H1 (cell line): ENCODE results near the gene FAM234A. TPM values are rescaled to one million over a fixed set of nuclear protein-coding genes. Genes with fewer than 3 reads are reported as not detected.

ENCODE experiments used
- CTCF ChIA-PET: fragments of 300-600 bp; sonication (Branson Sonifier 250); formaldehyde crosslinking; loops from one replicate; lab custom pipeline; 2021; ENCODE audit not compliant: partially characterized antibody; lab: Charles Lee
- POLR2A ChIA-PET: fragments of 300-600 bp; sonication (Branson Sonifier 250); formaldehyde crosslinking; loops from one replicate; lab custom pipeline; 2021; ENCODE audit warnings: inconsistent platforms; ENCODE audit not compliant: partially characterized antibody; lab: Charles Lee
- DNase-seq, 2 experiments: peaks; one replicate each; pipeline versions ENCODE4 v3.0.0 to v3.0.0-alpha.2; 2010 to 2022; ENCODE audit warnings: low spot score in 2 of 2, low read depth in 1 of 2, mixed read lengths in 1 of 2
- FAIRE-seq: peaks from 2 replicates; lab custom pipeline; 2011; peaks lifted over from hg19 to GRCh38; lab: Jason Lieb, UNC
- H2AFZ ChIP-seq: 2 replicates; pipeline ENCODE4 v1.8.1; 2012; ENCODE audit warnings: low read length, inconsistent platforms
- H2AK5ac ChIP-seq: 2 replicates; pipeline ENCODE4 v1.6.1; 2013; ENCODE audit warnings: low read depth, low read length
- H2BK120ac ChIP-seq: replicated peaks from 2 replicates; pipeline ENCODE3; 2013; ENCODE audit warnings: low read depth, low read length, inconsistent platforms
- H2BK12ac ChIP-seq: 2 replicates; pipeline ENCODE4 v1.6.1; 2013; ENCODE audit warnings: low read depth, low read length
- H2BK15ac ChIP-seq: 2 replicates; pipeline ENCODE4 v1.6.1; 2013; ENCODE audit warnings: low read length
- H2BK20ac ChIP-seq: 2 replicates; pipeline ENCODE4 v1.6.1; 2013; ENCODE audit warnings: low read length
- H2BK5ac ChIP-seq: 2 replicates; pipeline ENCODE4 v1.6.1; 2013; ENCODE audit warnings: low read depth, low read length
- H3K14ac ChIP-seq: 2 replicates; pipeline ENCODE4 v1.6.1; 2013; ENCODE audit warnings: inconsistent platforms; ENCODE audit not compliant: insufficient read length
- H3K18ac ChIP-seq: 2 replicates; pipeline ENCODE4 v1.6.1; 2013; ENCODE audit warnings: low read length; ENCODE audit errors: extremely low read depth
- H3K23ac ChIP-seq: 2 replicates; pipeline ENCODE4 v1.6.1; 2013; ENCODE audit warnings: inconsistent platforms; ENCODE audit not compliant: insufficient read length
- H3K23me2 ChIP-seq: 2 replicates; pipeline ENCODE4 v1.6.1; 2013; ENCODE audit warnings: low read depth, low read length
- H3K27ac ChIP-seq: 2 replicates; pipeline ENCODE4 v1.6.1; 2011; ENCODE audit warnings: low read depth, low read length, inconsistent platforms
- H3K27me3 ChIP-seq, 4 experiments: replicated peaks in 1 of 4; 1 replicate in 1 of 4; 2 replicates in 3 of 4; pipeline versions ENCODE4 v1.6.1 to v1.8.1; 2011 to 2013; ENCODE audit warnings: low read length in 3 of 4, mild to moderate bottlenecking in 3 of 4, inconsistent platforms in 2 of 4, mixed read lengths in 2 of 4, moderate library complexity in 1 of 4; ENCODE audit not compliant: control insufficient read depth in 3 of 4, insufficient read depth in 3 of 4; ENCODE audit errors: extremely low read depth in 1 of 4
- H3K36me3 ChIP-seq, 4 experiments: 2 replicates each; pipeline versions ENCODE4 v1.6.1 to v1.8.1; 2011 to 2013; ENCODE audit warnings: mild to moderate bottlenecking in 4 of 4, low read length in 3 of 4, moderate library complexity in 2 of 4, control low read depth in 1 of 4, inconsistent platforms in 1 of 4; ENCODE audit not compliant: insufficient read depth in 4 of 4, control insufficient read depth in 2 of 4
- H3K4ac ChIP-seq: replicated peaks from 2 replicates; pipeline ENCODE3; 2013; ENCODE audit warnings: low read length, low read depth, mixed read lengths, inconsistent platforms; ENCODE audit not compliant: insufficient read length
- H3K4me1 ChIP-seq, 4 experiments: replicated peaks in 1 of 4; 1 replicate in 1 of 4; 2 replicates in 3 of 4; pipeline versions ENCODE4 v1.6.1 to v1.8.1; 2011 to 2013; ENCODE audit warnings: low read length in 3 of 4, inconsistent platforms in 2 of 4, mixed read lengths in 1 of 4; ENCODE audit not compliant: insufficient read depth in 4 of 4, control insufficient read depth in 3 of 4
- H3K4me2 ChIP-seq, 2 experiments: 2 replicates each; pipeline versions ENCODE4 v1.6.1 to v1.8.1; 2011 to 2013; ENCODE audit warnings: low read depth in 2 of 2, low read length in 2 of 2, control low read depth in 1 of 2, inconsistent platforms in 1 of 2, mild to moderate bottlenecking in 1 of 2; ENCODE audit not compliant: insufficient read depth in 1 of 2
- H3K4me3 ChIP-seq, 4 experiments: fragments of 200-600, 300-600 bp in 1 of 4; sonication (generic), shearing (Covaris generic), sonication (Bioruptor Twin) in 1 of 4; 2 replicates each; pipeline versions ENCODE4 v1.5.1 to v1.8.1; 2011 to 2016; ENCODE audit warnings: low read length in 4 of 4, low read depth in 3 of 4, control low read depth in 2 of 4, inconsistent platforms in 2 of 4, mild to moderate bottlenecking in 2 of 4, mixed read lengths in 1 of 4, moderate library complexity in 1 of 4; ENCODE audit not compliant: insufficient read depth in 2 of 4; ENCODE audit errors: extremely low read depth in 1 of 4
- H3K56ac ChIP-seq: replicated peaks from 2 replicates; pipeline ENCODE3; 2013; ENCODE audit warnings: low read depth, mild to moderate bottlenecking, mixed read lengths, low read length, inconsistent platforms; ENCODE audit not compliant: insufficient read length
- H3K79me1 ChIP-seq: 2 replicates; pipeline ENCODE4 v1.6.1; 2013; ENCODE audit warnings: low read depth, low read length, control low read depth
- H3K79me2 ChIP-seq, 2 experiments: 2 replicates each; pipeline versions ENCODE4 v1.6.1 to v1.8.1; 2012 to 2013; ENCODE audit warnings: low read length in 2 of 2, mild to moderate bottlenecking in 2 of 2, inconsistent platforms in 1 of 2; ENCODE audit not compliant: insufficient read depth in 2 of 2, control insufficient read depth in 1 of 2
- H3K9ac ChIP-seq, 4 experiments: replicated peaks in 1 of 4; 1 replicate in 1 of 4; 2 replicates in 3 of 4; pipeline versions ENCODE4 v1.6.1 to v1.8.1; 2011 to 2013; ENCODE audit warnings: low read depth in 3 of 4, low read length in 3 of 4, control low read depth in 2 of 4, mild to moderate bottlenecking in 2 of 4, moderate library complexity in 2 of 4, inconsistent platforms in 1 of 4; ENCODE audit errors: extremely low read depth in 1 of 4
- H3K9me3 ChIP-seq, 2 experiments: 2 replicates each; pipeline versions ENCODE4 v1.6.1 to v1.8.1; 2012 to 2013; ENCODE audit warnings: mild to moderate bottlenecking in 2 of 2, moderate library complexity in 2 of 2, control low read depth in 1 of 2, inconsistent platforms in 1 of 2, low read depth in 1 of 2, low read length in 1 of 2, mixed read lengths in 1 of 2; ENCODE audit not compliant: insufficient read depth in 2 of 2
- H4K20me1 ChIP-seq, 2 experiments: replicated peaks in 1 of 2; 2 replicates each; pipeline versions ENCODE3 to v1.8.1; 2011 to 2013; ENCODE audit warnings: inconsistent platforms in 2 of 2, low read length in 2 of 2, mild to moderate bottlenecking in 1 of 2; ENCODE audit not compliant: insufficient read depth in 2 of 2, control insufficient read depth in 1 of 2
- H4K5ac ChIP-seq: 2 replicates; pipeline ENCODE4 v1.6.1; 2013; ENCODE audit warnings: low read length, low read depth, mixed read lengths, inconsistent platforms; ENCODE audit not compliant: insufficient read length
- H4K8ac ChIP-seq: 2 replicates; pipeline ENCODE4 v1.8.0; 2013; ENCODE audit warnings: mild to moderate bottlenecking, moderate library complexity, low read length, inconsistent platforms; ENCODE audit not compliant: insufficient read depth; ENCODE audit errors: extremely low read depth
- H4K91ac ChIP-seq: replicated peaks from 2 replicates; pipeline ENCODE3; 2013; ENCODE audit warnings: low read length, mixed read lengths, inconsistent platforms; ENCODE audit not compliant: insufficient read length
- CBX8 ChIP-seq: fragments of 300-800, 300-1000 bp; sonication (generic); IDR thresholded peaks from 2 replicates; pipeline ENCODE4 v1.7.1; 2016; ENCODE audit warnings: low read depth, low read length, borderline replicate concordance
- CHD1 ChIP-seq: IDR thresholded peaks from 2 replicates; pipeline ENCODE4 v1.6.1; 2012; ENCODE audit warnings: low read depth, low read length, improper control_type of control experiment
- EGR1 ChIP-seq: IDR thresholded peaks from 2 replicates; pipeline ENCODE4 v1.6.1; 2011; ENCODE audit warnings: low read depth, low read length, borderline replicate concordance
- KDM4A ChIP-seq: IDR thresholded peaks from one replicate; pipeline ENCODE4 v1.7.1; 2012; ENCODE audit warnings: low read depth, mild to moderate bottlenecking, moderate library complexity, low read length, inconsistent platforms; ENCODE audit not compliant: severe bottlenecking
- SAP30 ChIP-seq: fragments of 300-600 bp; sonication (generic); IDR thresholded peaks from 2 replicates; pipeline ENCODE4 v1.7.1; 2012; ENCODE audit warnings: low read length, moderate library complexity, mild to moderate bottlenecking, inconsistent platforms; ENCODE audit not compliant: insufficient read depth, insufficient replicate concordance
- WGBS, 2 experiments: shearing (Covaris generic) in 1 of 2; methylation state at CpG; one replicate each; pipeline versions ENCODE4 v1.1.6 to v1.1.7; 2013 to 2015; ENCODE audit warnings: low lambda C conversion rate in 2 of 2, mixed read lengths in 2 of 2, inconsistent platforms in 1 of 2, low coverage in 1 of 2, missing lambda C conversion rate in 1 of 2; ENCODE audit not compliant: insufficient replicate concordance in 2 of 2, insufficient coverage in 1 of 2, insufficient read length in 1 of 2; ENCODE audit errors: extremely low coverage in 1 of 2, missing lambda C conversion rate in 1 of 2; 5-methylcytosine and 5-hydroxymethylcytosine counted together
- polyA plus RNA-seq, 7 experiments: library from polyadenylated mRNA; depleted of rRNA in 3 of 7; stranded (reverse) in 5 of 7; unstranded in 2 of 7; fragments of >200 nt in 5 of 7; fragments of 200-250 nt in 2 of 7; gene quantifications; 1 replicate in 5 of 7; 2 replicates in 1 of 7; 4 replicates in 1 of 7; pipeline versions ENCODE4 v1.2.1 to v1.2.3, GENCODE V29; 2011 to 2013; ENCODE audit warnings: missing spikeins in 2 of 7, mixed read lengths in 2 of 7
- total RNA-seq: library from RNA; stranded (reverse); fragmentation: NEBNext Ultra II Directional; extraction: Animal tissue kit (Norgen Biotek cat#: 25700); gene quantifications from 2 replicates; pipeline ENCODE4 v1.2.1, GENCODE V29; 2021
- TF ChIP-seq, protein P1 (sequence below): IDR thresholded peaks from 2 replicates; pipeline ENCODE4 v1.6.1; 2012; ENCODE audit warnings: inconsistent platforms

Gene FAM234A
- total and polyA plus RNA-seq, 2 of the 8 experiments (the other 6 are each of a cell fraction or from before 2014, with no cell fraction given) = 80.6 to 104 TPM

DNA sequence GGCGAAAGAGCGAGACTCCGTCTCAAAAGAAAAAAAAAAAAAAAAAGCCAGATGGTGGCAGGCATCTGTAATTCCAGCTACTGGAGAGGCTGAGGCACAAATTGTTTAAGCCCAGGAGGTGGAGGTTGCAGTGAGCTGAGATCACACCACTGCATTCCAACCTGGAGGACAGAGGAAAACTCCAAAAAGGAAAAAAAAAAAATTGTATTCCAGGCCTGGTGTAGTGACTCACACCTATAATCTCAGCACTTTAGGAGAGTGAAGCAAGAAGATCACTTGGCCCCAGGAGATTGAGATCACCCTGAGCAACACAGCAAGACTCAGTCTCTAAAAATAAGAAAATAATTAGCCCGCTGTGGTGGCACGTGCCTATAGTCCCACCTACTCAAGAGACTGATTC, 34.2 kb upstream of the FAM234A start:
- CTCF ChIA-PET = interaction anchor here (0.5 to 0.6 kb wide), 3 partner anchors 16 to 301 kb away, joined by 3 to 4 read pairs (median 3); no protein-coding TSS in a partner anchor
- no peaks in the 10 kb centered on the region for H3K27me3 ChIP-seq
- H3K23me2 ChIP-seq = no peaks in the 10 kb centered on the region
- no peak overlapping the region for H3K27ac ChIP-seq
- WGBS, 2 experiments = 100% methylated on average over 5 of the region's 5 CpGs; no CpG with 5 or more reads in 1 of the 2 experiments
- H3K9ac ChIP-seq = no peak overlapping the region
- H2BK120ac ChIP-seq = no peak overlapping the region
- DNase-seq (no peak), FAIRE-seq (no peak)
- H2AK5ac ChIP-seq = no peak overlapping the region
- POLR2A ChIA-PET = interaction anchor here (0.6 to 34.3 kb wide), 4 partner anchors 16 to 119 kb away, joined by 3 to 348 read pairs (median 4); partner anchors contain the start of gene LUC7L
- no peak overlapping the region for H3K23ac ChIP-seq
- no peak overlapping the region for H3K56ac ChIP-seq
- H3K4me1 ChIP-seq = no peaks in the 10 kb centered on the region
- H3K79me1 ChIP-seq = peaks cover 4% of the 10 kb centered on the region; the same call in 1 of the 2 replicates
- H4K91ac ChIP-seq = no peak overlapping the region
- H3K79me2 ChIP-seq = peaks cover 0 to 7% of the 10 kb centered on the region in 2 experiments; a peak in 2 of 4 replicates
- no peak overlapping the region for H3K4ac ChIP-seq
- no peak overlapping the region for H2AFZ ChIP-seq
- H3K4me3 ChIP-seq = no peak overlapping the region
- no peaks in the 10 kb centered on the region for H3K9me3 ChIP-seq
- H2BK5ac ChIP-seq = no peak overlapping the region
- no peak overlapping the region for H3K14ac ChIP-seq
- H3K4me2 ChIP-seq = no peak overlapping the region
- no peak overlapping the region for H2BK20ac ChIP-seq
- no peak overlapping the region for H2BK15ac ChIP-seq
- no peak overlapping the region for H4K5ac ChIP-seq
- peaks cover 33 to 70% (median 58%) of the 10 kb centered on the region in 4 experiments for H3K36me3 ChIP-seq
- H4K20me1 ChIP-seq = peaks cover 0 to 12% of the 10 kb centered on the region in 2 experiments
- no peak overlapping the region for H2BK12ac ChIP-seq
- no peak overlapping the region for H4K8ac ChIP-seq
- H3K18ac ChIP-seq = no peak overlapping the region
- TF ChIP-seq, protein P1, sequence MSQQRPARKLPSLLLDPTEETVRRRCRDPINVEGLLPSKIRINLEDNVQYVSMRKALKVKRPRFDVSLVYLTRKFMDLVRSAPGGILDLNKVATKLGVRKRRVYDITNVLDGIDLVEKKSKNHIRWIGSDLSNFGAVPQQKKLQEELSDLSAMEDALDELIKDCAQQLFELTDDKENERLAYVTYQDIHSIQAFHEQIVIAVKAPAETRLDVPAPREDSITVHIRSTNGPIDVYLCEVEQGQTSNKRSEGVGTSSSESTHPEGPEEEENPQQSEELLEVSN = no peak
- TF ChIP-seq CBX8 (no peak), CHD1 (no peak), EGR1 (no peak), KDM4A (no peak), SAP30 (no peak)
